ENCODE results near the gene PER2. TPM values are rescaled to one million over a fixed set of nuclear protein-coding genes. Genes with fewer than 3 reads are reported as not detected.

Gene PER2
- total and polyA plus RNA-seq, 8 donors = 4.4 to 188 (median 23.2) TPM

- Histone ChIP-seq H3K36me3 (peaks cover 71 to 100% (median 98%) of the 10 kb centered on the region in 4 donors), H3K4me1 (peaks cover 0 to 13% (median 8%) of the 10 kb centered on the region in 4 donors), H3K27ac (no peak overlapping the region), H3K4me3 (no peak overlapping the region), H3K27me3 (no peaks in the 10 kb centered on the region), H3K9me3 (no peaks in the 10 kb centered on the region)
- TF ChIP-seq CTCF (IDR thresholded peaks at IDR 0.05) = no peak
- no peak for TF ChIP-seq POLR2A (IDR thresholded peaks at IDR 0.05)
- TF ChIP-seq POLR2AphosphoS5 (IDR thresholded peaks at IDR 0.05) = no peak
- no peak for TF ChIP-seq EP300 (IDR thresholded peaks at IDR 0.05)
- 54 to 79% (median 64%) methylated on average over 13 of the region's 13 CpGs for WGBS, 5 donors
- intact Hi-C loops (cut with DNase I; ENCODE audit: low total_unique reads) = no loop called here
- peak in 1 of 2 donors; percentile 58 for DNase-seq
Measured at GRCh38 chr2:238271061-238271554, 17.3 kb downstream of the PER2 start.

- 86 to 93% (median 92%) methylated on average over 9 of the region's 9 CpGs for WGBS, 5 donors
- Histone ChIP-seq H3K27me3 (no peaks in the 10 kb centered on the region), H3K9me3 (no peaks in the 10 kb centered on the region), H3K4me3 (no peak overlapping the region), H3K4me1 (peaks cover 0 to 13% (median 8%) of the 10 kb centered on the region in 4 donors), H3K36me3 (peaks cover 68 to 100% (median 98%) of the 10 kb centered on the region in 4 donors), H3K27ac (no peak overlapping the region)
- no peak for TF ChIP-seq EP300 (IDR thresholded peaks at IDR 0.05)
- no peak for TF ChIP-seq POLR2AphosphoS5 (IDR thresholded peaks at IDR 0.05)
- no peak for TF ChIP-seq POLR2A (IDR thresholded peaks at IDR 0.05)
- no peak for TF ChIP-seq CTCF (IDR thresholded peaks at IDR 0.05)
- no peak for DNase-seq
- intact Hi-C loops (cut with DNase I; ENCODE audit: low total_unique reads) = no loop called here
Measured at GRCh38 chr2:238270606-238271005, 17.8 kb downstream of the PER2 start.

- H3K27me3 ChIP-seq = no peaks in the 10 kb centered on the region
- peaks cover 68 to 100% (median 96%) of the 10 kb centered on the region in 4 donors for H3K36me3 ChIP-seq
- TF ChIP-seq EP300 (IDR thresholded peaks at IDR 0.05) (no peak), POLR2AphosphoS5 (IDR thresholded peaks at IDR 0.05) (no peak), CTCF (IDR thresholded peaks at IDR 0.05) (no peak), POLR2A (IDR thresholded peaks at IDR 0.05) (no peak)
- intact Hi-C loops (cut with DNase I; ENCODE audit: low total_unique reads) = no loop called here
- 86 to 93% (median 92%) methylated on average over 6 of the region's 6 CpGs for WGBS, 5 donors
- H3K9me3 ChIP-seq = no peaks in the 10 kb centered on the region
- DNase-seq = no peak
- H3K4me1 ChIP-seq = peaks cover 1 to 11% (median 8%) of the 10 kb centered on the region in 4 donors
- no peak overlapping the region for H3K27ac ChIP-seq
- no peak overlapping the region for H3K4me3 ChIP-seq
Measured at GRCh38 chr2:238269741-238270140, 18.7 kb downstream of the PER2 start.

GRCh38 chr2:238267884-238268680 lies 20.3 kb downstream of the PER2 start:
- no peak for TF ChIP-seq EP300 (IDR thresholded peaks at IDR 0.05)
- no peak for TF ChIP-seq POLR2AphosphoS5 (IDR thresholded peaks at IDR 0.05)
- no peak for TF ChIP-seq POLR2A (IDR thresholded peaks at IDR 0.05)
- TF ChIP-seq CTCF (IDR thresholded peaks at IDR 0.05) = no peak
- Histone ChIP-seq H3K27me3 (no peaks in the 10 kb centered on the region), H3K36me3 (peaks cover 63 to 94% (median 89%) of the 10 kb centered on the region in 4 donors), H3K4me3 (no peak overlapping the region), H3K27ac (no peak overlapping the region), H3K4me1 (peaks cover 17 to 19% (median 18%) of the 10 kb centered on the region in 4 donors), H3K9me3 (no peaks in the 10 kb centered on the region)
- intact Hi-C loops (cut with DNase I; ENCODE audit: low total_unique reads) = no loop called here
- no peak for DNase-seq
- WGBS, 5 donors = 87 to 93% (median 92%) methylated on average over 17 to 20 of the region's 20 CpGs
